ENCODE results near the gene EGF.

EGF gene

DNA sequence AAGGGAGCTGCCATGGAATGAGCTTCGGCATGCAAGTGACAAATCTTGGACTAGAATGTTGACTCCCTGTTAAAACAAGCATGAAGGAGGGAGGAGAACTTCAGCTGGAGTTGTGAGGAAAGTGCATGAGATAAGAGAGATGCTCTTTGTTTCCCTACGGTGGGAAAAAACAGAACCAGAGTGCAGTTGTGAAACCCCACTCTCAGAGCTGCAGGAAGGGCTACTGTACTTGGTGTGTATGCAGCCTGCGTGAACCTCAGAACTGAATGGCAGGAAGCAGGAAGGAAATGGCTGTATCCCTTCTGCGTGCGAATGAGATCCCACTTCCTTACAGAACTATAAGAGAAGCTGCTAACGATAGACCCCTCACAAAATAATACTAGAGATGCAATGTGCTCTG, 57.2 kb downstream of the EGF start:
- Histone ChIP-seq H3K4me3 (peak overlapping the region in 2 of 10 experiments; percentile 10 to 21; a peak in 2 of 20 replicates), H3K36me3 (no peaks in the 10 kb centered on the region), H3K4me1 (peaks cover 10 to 28% (median 25%) of the 10 kb centered on the region in 10 experiments), H3K27ac (peak overlapping the region in 8 of 11 experiments; percentile 17 to 75 (median 55); a peak in 13 of 22 replicates), H3K9me3 (replicated peaks in 1 of 11) (no peaks in the 10 kb centered on the region; a peak in 2 of 22 replicates), H4K20me1 (no peaks in the 10 kb centered on the region), H3K27me3 (no peaks in the 10 kb centered on the region), H3K4me2 (peak overlapping the region; percentile 49 to 82 (median 73)), H3K9ac (peak overlapping the region in 3 of 11 experiments; percentile 4 to 27 (median 22); a peak in 2 of 22 replicates)
- TF ChIP-seq Cebpa-rat (IDR thresholded peaks at IDR 0.05), result peak in 1 of 11 experiments; percentile 31; a peak in 1 of 22 replicates

DNA sequence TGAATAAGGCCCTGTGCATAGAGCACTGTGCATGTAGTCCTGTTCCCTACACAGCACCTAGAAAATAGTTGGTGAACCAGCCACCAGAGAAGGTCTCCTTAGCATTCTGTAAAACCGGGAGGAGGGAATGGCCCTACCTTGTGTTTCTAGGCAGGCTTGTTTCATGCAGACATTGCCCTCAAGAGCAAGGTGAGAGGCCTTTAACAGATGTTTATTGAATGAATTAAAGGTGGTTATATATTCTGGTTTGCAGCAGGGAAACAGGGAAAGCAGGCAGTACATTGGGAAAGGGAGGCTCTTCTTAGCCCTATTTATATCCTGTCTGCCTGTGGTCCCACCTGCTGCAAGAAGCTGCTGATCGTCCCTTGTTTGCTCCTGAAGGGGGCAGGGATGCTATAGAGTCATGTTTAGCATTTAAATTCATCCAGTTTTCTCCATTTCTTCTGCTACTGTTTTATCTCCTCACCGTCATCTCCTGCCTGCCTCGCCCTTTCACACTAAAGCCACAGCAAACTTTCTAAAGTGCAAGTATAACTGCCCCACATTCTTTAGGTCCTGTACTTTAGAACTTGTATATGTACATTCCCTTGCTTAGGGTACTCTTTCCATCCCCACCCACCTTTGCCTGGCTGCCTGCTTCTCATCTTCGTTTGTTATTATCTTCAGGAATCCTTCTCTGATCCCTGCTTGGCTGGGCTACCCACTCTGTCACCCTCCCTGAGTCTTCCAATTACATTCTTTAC, 60.3 kb downstream of the EGF start:
- H4K20me1 ChIP-seq, result no peaks in the 10 kb centered on the region
- no peak overlapping the region for H3K4me2 ChIP-seq
- peaks cover 10 to 27% (median 24%) of the 10 kb centered on the region in 10 experiments for H3K4me1 ChIP-seq
- no peak overlapping the region for H3K27ac ChIP-seq
- no peak overlapping the region for H3K9ac ChIP-seq
- H3K27me3 ChIP-seq, result no peaks in the 10 kb centered on the region
- no peaks in the 10 kb centered on the region; a peak in 2 of 22 replicates for H3K9me3 ChIP-seq (replicated peaks in 1 of 11)
- TF ChIP-seq Cebpa-rat (IDR thresholded peaks at IDR 0.05), result no peak
- H3K4me3 ChIP-seq, result no peak overlapping the region
- no peaks in the 10 kb centered on the region for H3K36me3 ChIP-seq

GRCh38 chr4:109973529-109973905, 60.8 kb downstream of the EGF start:
- no peak for TF ChIP-seq Cebpa-rat (IDR thresholded peaks at IDR 0.05)
- Histone ChIP-seq H3K9ac (no peak overlapping the region), H3K9me3 (replicated peaks in 1 of 11) (no peaks in the 10 kb centered on the region; a peak in 2 of 22 replicates), H4K20me1 (no peaks in the 10 kb centered on the region), H3K27me3 (no peaks in the 10 kb centered on the region), H3K4me1 (peaks cover 10 to 23% (median 21%) of the 10 kb centered on the region in 10 experiments), H3K36me3 (no peaks in the 10 kb centered on the region), H3K4me3 (no peak overlapping the region), H3K27ac (no peak overlapping the region), H3K4me2 (no peak overlapping the region)

GRCh38 chr4:109976189-109976588, 63.5 kb downstream of the EGF start:
- H3K4me2 ChIP-seq, result no peak overlapping the region
- no peak overlapping the region for H3K9ac ChIP-seq
- peaks cover 0 to 13% (median 5%) of the 10 kb centered on the region in 10 experiments; a peak in 10 of 20 replicates for H3K4me1 ChIP-seq
- no peak overlapping the region for H3K4me3 ChIP-seq
- H3K9me3 ChIP-seq (replicated peaks in 1 of 11), result no peaks in the 10 kb centered on the region
- H3K27ac ChIP-seq, result no peak overlapping the region
- no peaks in the 10 kb centered on the region for H4K20me1 ChIP-seq
- H3K27me3 ChIP-seq, result no peaks in the 10 kb centered on the region
- TF ChIP-seq Cebpa-rat (IDR thresholded peaks at IDR 0.05), result peak in 6 of 11 experiments; percentile 45 to 90 (median 68); a peak in 10 of 22 replicates
- H3K36me3 ChIP-seq, result no peaks in the 10 kb centered on the region

- no peaks in the 10 kb centered on the region for H3K27me3 ChIP-seq
- no peak overlapping the region for H3K4me3 ChIP-seq
- peaks cover 0 to 13% (median 5%) of the 10 kb centered on the region in 10 experiments; a peak in 10 of 20 replicates for H3K4me1 ChIP-seq
- no peak overlapping the region for H3K9ac ChIP-seq
- no peaks in the 10 kb centered on the region for H4K20me1 ChIP-seq
- no peak for TF ChIP-seq Cebpa-rat (IDR thresholded peaks at IDR 0.05)
- no peaks in the 10 kb centered on the region for H3K36me3 ChIP-seq
- H3K27ac ChIP-seq, result no peak overlapping the region
- no peaks in the 10 kb centered on the region for H3K9me3 ChIP-seq (replicated peaks in 1 of 11)
- H3K4me2 ChIP-seq, result no peak overlapping the region; a peak in 1 of 22 replicates
Measured at GRCh38 chr4:109977854-109978501, 65.3 kb downstream of the EGF start.

DNA sequence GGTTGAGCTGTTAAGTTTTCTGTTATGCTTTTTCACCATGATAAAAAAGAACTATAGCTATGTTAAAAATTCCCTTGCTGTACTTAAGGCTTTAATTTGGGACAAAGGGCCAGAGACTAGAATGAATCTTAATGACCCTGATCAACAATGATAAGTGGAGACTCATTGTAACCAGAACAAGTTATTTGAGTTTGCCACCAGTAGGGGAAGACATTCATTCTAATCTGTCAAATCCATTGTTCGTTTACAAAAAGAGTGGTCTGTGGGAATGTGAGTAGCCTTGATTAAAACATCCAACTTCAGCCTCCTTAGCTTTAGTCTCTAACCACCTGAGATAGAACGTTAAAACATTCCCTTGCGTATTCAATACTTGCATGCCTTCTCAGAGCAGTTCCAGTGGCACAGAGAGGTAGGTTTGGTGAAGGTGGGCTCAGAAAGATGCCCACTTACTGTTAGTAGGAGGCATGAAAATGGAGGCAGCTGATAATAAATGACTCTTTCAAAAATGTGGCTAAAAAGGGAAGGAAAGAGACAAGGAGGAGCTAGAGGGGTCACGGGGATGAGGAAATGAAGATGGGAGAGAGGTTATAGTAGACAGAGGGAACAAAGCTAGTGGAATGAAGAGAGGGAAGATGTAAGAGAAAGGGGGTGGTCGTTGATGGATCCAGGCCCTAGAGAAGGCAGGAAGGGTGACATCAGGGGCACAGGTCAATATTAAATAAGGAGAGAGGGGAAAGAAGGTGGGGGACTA, 66.2 kb downstream of the EGF start:
- Histone ChIP-seq H3K27me3 (no peaks in the 10 kb centered on the region), H3K9ac (no peak overlapping the region), H3K4me3 (no peak overlapping the region), H3K4me2 (peak overlapping the region in 6 of 11 experiments; percentile 13 to 73 (median 52); a peak in 10 of 22 replicates), H3K4me1 (peaks cover 0 to 13% (median 5%) of the 10 kb centered on the region in 10 experiments; a peak in 10 of 20 replicates), H3K36me3 (no peaks in the 10 kb centered on the region), H4K20me1 (no peaks in the 10 kb centered on the region), H3K27ac (no peak overlapping the region), H3K9me3 (replicated peaks in 1 of 11) (no peaks in the 10 kb centered on the region)
- no peak for TF ChIP-seq Cebpa-rat (IDR thresholded peaks at IDR 0.05)

GRCh38 chr4:109979920-109980717, 67.4 kb downstream of the EGF start:
- no peak for TF ChIP-seq Cebpa-rat (IDR thresholded peaks at IDR 0.05)
- Histone ChIP-seq H3K9me3 (replicated peaks in 1 of 11) (no peaks in the 10 kb centered on the region), H3K36me3 (no peaks in the 10 kb centered on the region), H3K27ac (no peak overlapping the region), H3K4me2 (no peak overlapping the region), H3K4me1 (peaks cover 0 to 13% (median 5%) of the 10 kb centered on the region in 10 experiments; a peak in 10 of 20 replicates), H3K9ac (no peak overlapping the region), H4K20me1 (no peaks in the 10 kb centered on the region), H3K27me3 (no peaks in the 10 kb centered on the region), H3K4me3 (no peak overlapping the region)

GRCh38 chr4:109981936-109982335, 69.3 kb downstream of the EGF start:
- Histone ChIP-seq H3K36me3 (no peaks in the 10 kb centered on the region), H3K9ac (no peak overlapping the region), H4K20me1 (no peaks in the 10 kb centered on the region), H3K4me3 (no peak overlapping the region), H3K27me3 (no peaks in the 10 kb centered on the region), H3K4me2 (no peak overlapping the region), H3K27ac (no peak overlapping the region), H3K4me1 (peaks cover 0 to 13% (median 5%) of the 10 kb centered on the region in 10 experiments; a peak in 10 of 20 replicates), H3K9me3 (replicated peaks in 1 of 11) (no peaks in the 10 kb centered on the region)
- TF ChIP-seq Cebpa-rat (IDR thresholded peaks at IDR 0.05), result no peak
